ENCODE data around the gene SLC35C1. TPM values are rescaled to one million over a fixed set of nuclear protein-coding genes. Genes with fewer than 3 reads are reported as not detected.

SLC35C1 gene
- total and polyA plus RNA-seq, 9 of the 15 experiments (the other 6 are each of a cell fraction or from before 2014, with no cell fraction given) = 0.65 to 13.1 (median 2.4) TPM

- TF ChIP-seq, protein P1, sequence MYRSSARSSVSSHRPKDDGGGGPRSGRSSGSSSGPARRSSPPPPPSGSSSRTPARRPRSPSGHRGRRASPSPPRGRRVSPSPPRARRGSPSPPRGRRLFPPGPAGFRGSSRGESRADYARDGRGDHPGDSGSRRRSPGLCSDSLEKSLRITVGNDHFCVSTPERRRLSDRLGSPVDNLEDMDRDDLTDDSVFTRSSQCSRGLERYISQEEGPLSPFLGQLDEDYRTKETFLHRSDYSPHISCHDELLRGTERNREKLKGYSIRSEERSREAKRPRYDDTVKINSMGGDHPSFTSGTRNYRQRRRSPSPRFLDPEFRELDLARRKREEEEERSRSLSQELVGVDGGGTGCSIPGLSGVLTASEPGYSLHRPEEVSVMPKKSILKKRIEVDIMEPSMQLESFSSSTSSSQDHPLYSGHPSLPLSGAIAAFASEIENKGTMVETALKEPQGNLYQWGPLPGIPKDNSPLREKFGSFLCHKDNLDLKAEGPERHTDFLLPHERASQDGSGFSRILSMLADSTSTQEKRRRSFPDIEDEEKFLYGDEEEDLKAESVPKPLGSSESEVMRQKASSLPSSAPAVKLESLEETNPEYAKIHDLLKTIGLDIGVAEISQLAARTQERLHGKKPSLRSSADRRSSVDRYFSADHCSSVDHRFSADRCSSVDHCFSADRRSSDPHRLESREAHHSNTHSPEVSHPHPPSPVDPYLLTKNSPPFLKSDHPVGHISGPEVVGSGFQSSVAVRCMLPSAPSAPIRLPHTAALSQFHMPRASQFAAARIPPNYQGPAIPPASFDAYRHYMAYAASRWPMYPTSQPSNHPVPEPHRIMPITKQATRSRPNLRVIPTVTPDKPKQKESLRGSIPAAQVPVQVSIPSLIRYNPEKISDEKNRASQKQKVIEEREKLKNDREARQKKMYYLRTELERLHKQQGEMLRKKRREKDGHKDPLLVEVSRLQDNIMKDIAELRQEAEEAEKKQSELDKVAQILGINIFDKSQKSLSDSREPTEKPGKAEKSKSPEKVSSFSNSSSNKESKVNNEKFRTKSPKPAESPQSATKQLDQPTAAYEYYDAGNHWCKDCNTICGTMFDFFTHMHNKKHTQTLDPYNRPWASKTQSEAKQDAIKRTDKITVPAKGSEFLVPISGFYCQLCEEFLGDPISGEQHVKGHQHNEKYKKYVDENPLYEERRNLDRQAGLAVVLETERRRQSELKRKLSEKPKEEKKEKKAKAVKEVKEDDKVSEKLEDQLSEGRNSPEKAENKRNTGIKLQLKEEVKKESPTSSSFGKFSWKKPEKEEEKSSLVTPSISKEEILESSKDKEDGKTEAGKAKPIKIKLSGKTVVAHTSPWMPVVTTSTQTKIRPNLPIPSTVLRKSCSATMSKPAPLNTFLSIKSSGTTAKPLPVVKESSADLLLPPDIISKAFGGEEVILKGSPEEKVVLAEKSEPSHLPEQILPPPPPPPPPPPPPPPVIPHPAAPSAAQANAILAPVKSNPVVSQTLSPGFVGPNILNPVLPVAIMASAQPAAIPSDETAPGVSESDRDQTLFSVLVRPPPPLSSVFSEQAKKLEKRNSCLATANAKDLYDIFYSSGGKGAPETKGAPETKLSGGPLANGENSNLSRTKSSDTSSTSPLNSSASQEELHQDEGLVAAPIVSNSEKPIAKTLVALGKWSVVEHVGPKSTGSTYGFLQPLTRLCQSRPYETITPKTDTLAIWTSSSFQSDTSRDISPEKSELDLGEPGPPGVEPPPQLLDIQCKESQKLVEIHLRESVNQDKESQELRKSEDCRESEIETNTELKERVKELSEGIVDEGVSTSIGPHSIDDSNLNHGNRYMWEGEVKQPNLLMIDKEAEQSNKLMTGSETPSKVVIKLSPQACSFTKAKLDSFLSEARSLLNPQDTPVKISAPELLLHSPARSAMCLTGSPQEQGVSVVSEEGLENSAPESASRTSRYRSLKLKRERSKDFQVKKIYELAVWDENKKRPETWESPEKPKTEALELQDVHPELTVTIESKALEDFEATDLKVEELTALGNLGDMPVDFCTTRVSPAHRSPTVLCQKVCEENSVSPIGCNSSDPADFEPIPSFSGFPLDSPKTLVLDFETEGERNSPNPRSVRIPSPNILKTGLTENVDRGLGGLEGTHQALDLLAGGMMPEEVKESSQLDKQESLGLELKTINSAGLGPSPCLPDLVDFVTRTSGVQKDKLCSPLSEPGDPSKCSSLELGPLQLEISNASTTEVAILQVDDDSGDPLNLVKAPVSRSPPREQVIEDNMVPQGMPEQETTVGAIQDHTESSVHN (IDR thresholded peaks at IDR 0.05; ENCODE audit: borderline replicate concordance in 1 of 2, low read depth in 1 of 2) = no peak
- TF ChIP-seq, protein P2, sequence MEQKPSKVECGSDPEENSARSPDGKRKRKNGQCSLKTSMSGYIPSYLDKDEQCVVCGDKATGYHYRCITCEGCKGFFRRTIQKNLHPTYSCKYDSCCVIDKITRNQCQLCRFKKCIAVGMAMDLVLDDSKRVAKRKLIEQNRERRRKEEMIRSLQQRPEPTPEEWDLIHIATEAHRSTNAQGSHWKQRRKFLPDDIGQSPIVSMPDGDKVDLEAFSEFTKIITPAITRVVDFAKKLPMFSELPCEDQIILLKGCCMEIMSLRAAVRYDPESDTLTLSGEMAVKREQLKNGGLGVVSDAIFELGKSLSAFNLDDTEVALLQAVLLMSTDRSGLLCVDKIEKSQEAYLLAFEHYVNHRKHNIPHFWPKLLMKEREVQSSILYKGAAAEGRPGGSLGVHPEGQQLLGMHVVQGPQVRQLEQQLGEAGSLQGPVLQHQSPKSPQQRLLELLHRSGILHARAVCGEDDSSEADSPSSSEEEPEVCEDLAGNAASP (IDR thresholded peaks at IDR 0.05) = no peak
- TF ChIP-seq CCAR2 (IDR thresholded peaks at IDR 0.05; ENCODE audit: low read depth, low read length) (no peak), ETV5 (CRISPR knock-in tag; IDR thresholded peaks at IDR 0.05; ENCODE audit: low read depth) (no peak)
- TF ChIP-seq, protein P3, sequence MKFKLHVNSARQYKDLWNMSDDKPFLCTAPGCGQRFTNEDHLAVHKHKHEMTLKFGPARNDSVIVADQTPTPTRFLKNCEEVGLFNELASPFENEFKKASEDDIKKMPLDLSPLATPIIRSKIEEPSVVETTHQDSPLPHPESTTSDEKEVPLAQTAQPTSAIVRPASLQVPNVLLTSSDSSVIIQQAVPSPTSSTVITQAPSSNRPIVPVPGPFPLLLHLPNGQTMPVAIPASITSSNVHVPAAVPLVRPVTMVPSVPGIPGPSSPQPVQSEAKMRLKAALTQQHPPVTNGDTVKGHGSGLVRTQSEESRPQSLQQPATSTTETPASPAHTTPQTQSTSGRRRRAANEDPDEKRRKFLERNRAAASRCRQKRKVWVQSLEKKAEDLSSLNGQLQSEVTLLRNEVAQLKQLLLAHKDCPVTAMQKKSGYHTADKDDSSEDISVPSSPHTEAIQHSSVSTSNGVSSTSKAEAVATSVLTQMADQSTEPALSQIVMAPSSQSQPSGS (CRISPR knock-in tag; IDR thresholded peaks at IDR 0.05) = no peak
Observed at GRCh38 chr11:45850446-45850845, 45.5 kb downstream of the SLC35C1 start (continued).

Data from K562 (cell line).